Thyroid gland (tissue), 4 donors: ENCODE results near the gene TMEM170A. TPM values are rescaled to one million over a fixed set of nuclear protein-coding genes. Genes with fewer than 3 reads are reported as not detected.
"Not testable (repeated sequence)": the region's sequence is repeated elsewhere in the genome, so short reads cannot be mapped to it uniquely, and the experiment has no call there.

Experiments
- DNase-seq, 2 donors: peaks; one replicate each; pipeline ENCODE4 v3.0.0-alpha.2; 2019
- H3K27ac ChIP-seq, 3 donors: fragments of 200-600 bp; sonication (generic); 1 replicate in 2 of 3; 2 replicates in 1 of 3; pipeline ENCODE4 v1.5.1; 2016 to 2019; ENCODE audit warnings: mild to moderate bottlenecking in 1 of 3, moderate library complexity in 1 of 3
- H3K27me3 ChIP-seq: fragments of 200-600 bp; sonication (generic); one replicate; pipeline ENCODE4 v1.5.1; 2019
- H3K36me3 ChIP-seq, 2 donors: fragments of 200-600 bp; sonication (generic); one replicate each; pipeline ENCODE4 v1.5.1; 2016 to 2019
- H3K4me1 ChIP-seq, 2 donors: fragments of 200-600 bp; sonication (generic); one replicate each; pipeline ENCODE4 v1.5.1; 2017 to 2019
- H3K4me3 ChIP-seq, 3 donors: fragments of 200-600 bp; sonication (generic); replicated peaks in 1 of 3; 1 replicate in 2 of 3; 2 replicates in 1 of 3; pipeline ENCODE4 v1.5.1; 2016; ENCODE audit warnings: mild to moderate bottlenecking in 1 of 3
- H3K9me3 ChIP-seq: fragments of 200-600 bp; sonication (generic); one replicate; pipeline ENCODE4 v1.5.1; 2017
- POLR2A ChIP-seq, 2 donors: fragments of 450-650 bp; IDR thresholded peaks; one replicate each; pipeline ENCODE4 v1.6.1; 2017; ENCODE audit warnings: antibody characterized with exemption in 2 of 2, mild to moderate bottlenecking in 2 of 2, moderate library complexity in 1 of 2
- WGBS, 2 donors: methylation state at CpG; one replicate each; pipeline ENCODE4 v1.1.5; 2017; 5-methylcytosine and 5-hydroxymethylcytosine counted together
- intact Hi-C: fragments of 100-400 bp; cut with DNase I; formaldehyde crosslinking; loops from one replicate; pipeline ENCODE4 v1.15.1; 2023
- total RNA-seq, 4 donors: library from RNA; depleted of rRNA; stranded (reverse); fragments of >200 nt; gene quantifications; one replicate each; pipeline ENCODE4 v1.2.3, GENCODE V29; 2016
- TF ChIP-seq, protein P1 (sequence below), 6 experiments: fragments of 200-600 bp in 3 of 6; fragments of 450-650 bp in 3 of 6; sonication (generic) in 3 of 6; IDR thresholded peaks; one replicate each; pipeline ENCODE4 v1.5.1; 2016 to 2019; ENCODE audit warnings: antibody characterized with exemption in 6 of 6, mild to moderate bottlenecking in 2 of 6, inconsistent platforms in 1 of 6, moderate library complexity in 1 of 6

The TMEM170A gene
- total RNA-seq, 4 donors from 2014 or later = 27.1 to 41.9 (median 30.7) TPM

DNA sequence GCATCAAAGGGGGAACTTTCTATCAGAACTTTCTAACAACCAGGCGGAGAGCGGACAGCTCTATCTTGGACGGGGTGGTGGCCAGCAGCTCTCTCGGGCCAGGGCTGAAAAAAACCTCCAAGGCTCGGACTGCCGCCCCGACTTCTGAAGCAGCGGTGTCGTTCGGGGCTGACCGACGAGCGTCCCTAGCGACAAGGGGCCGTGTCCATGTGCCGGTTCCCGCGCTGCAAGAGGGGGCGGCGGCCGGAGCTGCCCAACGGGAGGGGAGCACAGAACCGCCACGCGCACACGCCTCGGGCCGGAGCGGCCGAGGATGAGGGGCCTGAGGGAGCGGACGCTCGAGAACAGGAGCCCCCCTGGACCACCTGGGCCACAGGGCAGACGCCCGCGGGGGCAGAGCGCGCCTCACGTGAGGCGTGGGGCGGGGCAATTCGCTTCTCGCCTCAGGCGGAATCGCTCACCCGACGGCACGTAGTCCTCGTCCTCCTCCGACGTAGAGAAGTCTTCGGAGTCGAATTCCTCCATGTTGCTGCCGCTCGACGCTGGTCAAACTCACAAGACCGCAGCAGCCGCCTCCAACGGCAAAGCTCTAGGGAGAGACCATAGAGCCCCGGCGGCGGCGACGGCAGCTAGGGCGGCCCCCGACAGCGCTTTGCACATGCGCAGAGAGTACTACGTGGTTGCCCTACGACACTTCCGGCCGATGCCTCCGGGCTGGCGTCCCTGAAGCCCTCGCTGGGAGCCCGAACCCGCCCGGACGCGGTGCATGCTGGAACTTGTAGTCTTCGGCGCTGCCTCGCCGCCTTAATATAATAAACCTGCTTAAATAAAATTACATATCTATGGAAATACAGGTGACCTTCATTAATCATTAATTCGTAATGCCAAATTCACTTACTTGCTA lies 31.4 kb downstream of the TMEM170A start, which contains the start of gene CFDP1:
Gene CFDP1 (minus strand): TSS at position 676 of the 904 bp plus-strand sequence. CDS start 151 bp downstream, at position 525.
- H3K4me1 ChIP-seq = peaks cover 0 to 25% of the 10 kb centered on the region in 2 donors
- whole genome bisulfite sequencing, 2 donors = 1 to 2% methylated on average over 29 to 49 of the region's 85 CpGs
- peak; percentile 62 to 86 for TF ChIP-seq POLR2A (IDR thresholded peaks at IDR 0.05)
- TF ChIP-seq, protein P1, sequence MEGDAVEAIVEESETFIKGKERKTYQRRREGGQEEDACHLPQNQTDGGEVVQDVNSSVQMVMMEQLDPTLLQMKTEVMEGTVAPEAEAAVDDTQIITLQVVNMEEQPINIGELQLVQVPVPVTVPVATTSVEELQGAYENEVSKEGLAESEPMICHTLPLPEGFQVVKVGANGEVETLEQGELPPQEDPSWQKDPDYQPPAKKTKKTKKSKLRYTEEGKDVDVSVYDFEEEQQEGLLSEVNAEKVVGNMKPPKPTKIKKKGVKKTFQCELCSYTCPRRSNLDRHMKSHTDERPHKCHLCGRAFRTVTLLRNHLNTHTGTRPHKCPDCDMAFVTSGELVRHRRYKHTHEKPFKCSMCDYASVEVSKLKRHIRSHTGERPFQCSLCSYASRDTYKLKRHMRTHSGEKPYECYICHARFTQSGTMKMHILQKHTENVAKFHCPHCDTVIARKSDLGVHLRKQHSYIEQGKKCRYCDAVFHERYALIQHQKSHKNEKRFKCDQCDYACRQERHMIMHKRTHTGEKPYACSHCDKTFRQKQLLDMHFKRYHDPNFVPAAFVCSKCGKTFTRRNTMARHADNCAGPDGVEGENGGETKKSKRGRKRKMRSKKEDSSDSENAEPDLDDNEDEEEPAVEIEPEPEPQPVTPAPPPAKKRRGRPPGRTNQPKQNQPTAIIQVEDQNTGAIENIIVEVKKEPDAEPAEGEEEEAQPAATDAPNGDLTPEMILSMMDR (IDR thresholded peaks at IDR 0.05) = no peak
- no peaks in the 10 kb centered on the region for H3K9me3 ChIP-seq
- peak within 1 kb of the TSS; percentile 92 to 99 (median 98) for H3K27ac ChIP-seq
- no peaks in the 10 kb centered on the region for H3K36me3 ChIP-seq
- peak; percentile 96 to 97 for DNase-seq
- no peaks in the 10 kb centered on the region for H3K27me3 ChIP-seq
- intact Hi-C loops = loop anchor here (2.0 kb wide), 1 partner anchor 32 kb away; the partner anchor contains the start of gene TMEM170A
- H3K4me3 ChIP-seq = peak within 1 kb of the TSS; percentile 48 to 97 (median 78)

DNA sequence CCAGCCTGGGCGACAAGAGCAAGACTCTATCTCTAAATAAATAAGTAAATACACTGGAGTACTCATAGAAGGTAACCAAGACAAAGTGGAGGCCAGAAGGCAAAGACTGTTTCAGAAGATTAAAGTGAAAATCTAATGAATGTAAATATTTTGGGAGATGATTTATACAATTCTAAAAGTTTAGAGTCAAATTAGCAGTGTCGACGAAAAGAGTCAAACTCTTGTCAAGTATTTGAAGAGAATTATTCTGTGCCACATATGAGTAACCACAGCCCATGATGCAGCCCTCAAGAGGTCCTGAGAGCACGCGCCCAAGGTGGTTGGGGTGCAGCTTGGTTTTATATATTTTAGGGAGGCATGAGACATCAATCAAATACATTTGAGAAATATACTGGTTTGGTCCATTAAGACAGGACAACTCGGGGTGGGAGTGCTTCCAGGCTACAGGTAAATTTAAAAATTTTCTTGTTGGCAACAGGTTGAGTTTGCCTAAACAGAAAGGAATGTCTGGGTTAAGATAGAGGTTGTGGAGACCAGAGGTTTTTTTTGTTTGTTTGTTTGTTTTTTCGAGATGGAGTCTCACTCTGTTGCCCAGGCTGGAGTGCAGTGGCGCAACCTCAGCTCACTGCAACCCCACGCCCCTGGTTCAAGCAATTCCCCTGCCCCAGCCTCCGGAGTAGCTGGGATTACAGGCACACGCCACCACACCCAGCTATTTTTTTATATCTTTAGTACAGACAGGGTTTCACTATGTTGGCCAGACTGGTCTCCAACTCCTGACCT lies 34.7 kb downstream of the TMEM170A start:
- Histone ChIP-seq H3K27ac (no peak overlapping the region), H3K4me3 (no peak overlapping the region), H3K9me3 (no peaks in the 10 kb centered on the region), H3K4me1 (peaks cover 3 to 29% of the 10 kb centered on the region in 2 donors), H3K27me3 (no peaks in the 10 kb centered on the region), H3K36me3 (no peaks in the 10 kb centered on the region)
- no peak for TF ChIP-seq POLR2A (IDR thresholded peaks at IDR 0.05)
- TF ChIP-seq, protein P1 (IDR thresholded peaks at IDR 0.05) = no peak
- intact Hi-C loops = no loop called here
- no peak for DNase-seq
- 82 to 92% methylated on average over 11 of the region's 11 CpGs for WGBS, 2 donors

DNA sequence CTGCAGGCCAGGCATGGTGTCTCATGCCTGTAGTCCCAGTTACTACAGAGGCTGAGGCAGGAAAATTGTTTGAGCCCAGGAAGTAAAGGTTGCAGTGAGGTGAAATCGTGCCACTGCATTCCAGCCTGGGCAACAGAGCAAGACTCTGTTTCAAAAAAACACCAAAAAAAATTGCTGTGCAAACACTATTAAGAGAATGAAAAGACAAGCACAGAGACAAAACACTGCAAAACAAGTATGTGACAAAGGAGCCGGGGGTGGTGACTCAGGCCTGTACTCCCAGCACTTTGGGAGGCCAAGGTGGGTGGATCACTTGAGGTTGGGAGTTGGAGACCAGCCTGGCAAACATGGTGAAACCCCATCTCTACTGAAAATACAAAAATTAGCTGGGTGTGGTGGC lies 38.0 kb downstream of the TMEM170A start:
- H3K27ac ChIP-seq, H3K4me3 ChIP-seq, intact Hi-C loops, H3K27me3 ChIP-seq, H3K9me3 ChIP-seq, DNase-seq, H3K36me3 ChIP-seq: not testable (repeated sequence)
- WGBS, 2 donors = 79 to 87% methylated on average over 2 of the region's 2 CpGs
- peaks cover 3 to 17% of the 10 kb centered on the region in 2 donors for H3K4me1 ChIP-seq

DNA sequence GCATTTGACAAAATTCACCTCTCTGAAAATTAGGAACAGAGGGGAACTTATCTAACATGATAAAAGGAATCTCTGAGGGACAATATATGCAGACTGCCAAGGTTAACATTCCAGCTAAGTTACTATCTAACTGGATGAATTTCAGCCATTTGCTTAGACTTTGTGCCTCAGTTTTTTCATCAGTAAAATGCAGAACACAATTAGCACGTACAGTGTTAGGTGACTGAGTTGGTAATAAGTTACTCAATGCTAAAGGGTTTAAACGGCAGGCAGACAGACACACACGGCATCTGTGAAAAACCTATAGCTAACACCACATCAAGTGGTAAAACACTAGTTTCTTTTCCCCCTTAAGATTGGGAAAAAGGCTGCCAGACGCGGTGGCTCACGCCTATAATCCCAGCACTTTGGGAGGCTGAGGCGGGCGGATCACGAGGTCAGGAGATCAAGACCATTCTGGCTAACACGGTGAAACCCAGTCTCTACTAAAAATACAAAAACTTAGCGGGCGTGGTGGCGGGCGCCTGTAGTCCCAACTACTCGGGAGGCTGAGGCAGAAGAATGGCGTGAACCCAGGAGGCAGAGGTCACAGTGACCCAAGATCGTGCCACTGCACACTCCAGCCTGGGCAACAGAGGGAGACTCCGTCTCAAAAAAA lies 40.3 kb downstream of the TMEM170A start:
- H3K36me3 ChIP-seq, DNase-seq, H3K4me3 ChIP-seq, intact Hi-C loops, H3K27ac ChIP-seq, H3K27me3 ChIP-seq, H3K9me3 ChIP-seq: not testable (repeated sequence)
- H3K4me1 ChIP-seq = peaks cover 11 to 19% of the 10 kb centered on the region in 2 donors
- WGBS, 2 donors = 80 to 87% methylated on average over 18 of the region's 18 CpGs

DNA sequence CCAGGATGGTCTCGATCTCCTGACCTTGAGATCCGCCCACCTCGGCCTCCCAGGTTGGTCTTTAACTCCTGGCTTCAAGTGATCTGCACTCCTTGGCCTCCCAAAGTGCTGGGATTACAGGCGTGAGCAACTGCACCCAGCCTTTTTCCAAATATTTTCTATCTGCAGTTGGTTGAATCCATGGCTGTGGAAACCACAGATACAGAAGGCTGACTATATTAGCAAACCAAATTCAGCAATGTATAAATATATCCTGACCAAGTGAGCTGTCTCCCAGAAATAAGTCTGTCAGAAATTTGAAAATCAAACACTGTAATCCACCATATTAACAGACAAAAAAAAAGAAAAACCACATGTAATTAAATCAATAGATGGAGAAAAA lies 40.8 kb downstream of the TMEM170A start:
- Histone ChIP-seq H3K27ac (no peak overlapping the region), H3K4me3 (no peak overlapping the region), H3K36me3 (no peaks in the 10 kb centered on the region), H3K27me3 (no peaks in the 10 kb centered on the region), H3K9me3 (no peaks in the 10 kb centered on the region), H3K4me1 (peaks cover 11 to 17% of the 10 kb centered on the region in 2 donors)
- TF ChIP-seq, protein P1 (IDR thresholded peaks at IDR 0.05) = no peak
- TF ChIP-seq POLR2A (IDR thresholded peaks at IDR 0.05) = no peak
- DNase-seq = no peak
- intact Hi-C loops = no loop called here
- 73 to 82% methylated on average over 4 of the region's 4 CpGs for WGBS, 2 donors
